ENCODE measurements around the gene LPIN2. TPM values are rescaled to one million over a fixed set of nuclear protein-coding genes. Genes with fewer than 3 reads are reported as not detected.

LPIN2 gene
- total RNA-seq, 1 experiment from 2014 or later = 10.7 TPM

DNA sequence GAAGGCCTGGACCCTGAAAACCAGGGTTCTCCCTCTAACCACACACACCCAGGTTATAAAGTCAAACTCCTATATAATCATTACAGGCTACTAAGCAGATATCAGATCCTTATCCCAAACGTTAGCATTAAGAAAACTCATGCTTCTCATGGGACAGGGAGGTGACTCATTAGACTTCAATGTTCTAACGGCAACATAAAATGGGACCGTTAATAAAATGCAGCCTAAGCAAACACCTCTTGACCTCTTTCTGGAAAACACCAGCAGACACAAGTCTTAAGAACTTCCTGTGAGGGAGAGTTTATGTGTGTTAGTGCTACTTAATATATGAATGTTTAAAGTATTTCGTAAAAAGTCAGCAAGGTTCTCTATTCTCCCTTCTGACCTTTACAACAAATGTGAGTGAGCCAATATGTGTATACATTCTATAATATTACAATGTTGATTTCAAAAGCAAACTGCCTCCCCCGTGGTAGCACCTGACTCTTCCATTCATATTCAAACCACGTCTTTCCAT is 31.7 kb downstream of the LPIN2 start:
- Histone ChIP-seq H3K4me2 (ENCODE audit: low read length) (peak overlapping the region; percentile 39), H3K9me3 (ENCODE audit: control insufficient read depth in 1 of 2, insufficient read depth in 1 of 2, low read depth in 1 of 2, low read length in 2 of 2) (no peaks in the 10 kb centered on the region), H3K4me1 (ENCODE audit: control insufficient read depth in 1 of 2, insufficient read depth in 2 of 2, low read length in 2 of 2) (peaks cover 11 to 33% of the 10 kb centered on the region in 2 experiments), H3K4me3 (replicated peaks in 1 of 2; ENCODE audit: low read depth in 1 of 2, low read length in 2 of 2) (no peak overlapping the region), H2AFZ (ENCODE audit: low read depth, low read length, poor library complexity, severe bottlenecking) (no peak overlapping the region), H3K79me2 (ENCODE audit: insufficient read depth, low read length) (peaks cover 10% of the 10 kb centered on the region; the same call in 1 of the 2 replicates), H3K9me2 (ENCODE audit: insufficient read depth) (no peaks in the 10 kb centered on the region), H3K9ac (ENCODE audit: low read length) (0 out of 2 replicates have a peak overlapping the region, but pooled peaks have one; percentile 3), H3K27ac (ENCODE audit: low read depth, low read length) (no peak overlapping the region), H4K20me1 (ENCODE audit: insufficient read depth) (no peaks in the 10 kb centered on the region), H3K36me3 (ENCODE audit: control insufficient read depth in 1 of 2, insufficient read depth in 2 of 2, low read length in 2 of 2) (no peaks in the 10 kb centered on the region), H3K27me3 (ENCODE audit: insufficient read depth, low read length) (no peaks in the 10 kb centered on the region)
- DNase-seq (ENCODE audit: low read depth, low spot score) = no peak
- no peak for TF ChIP-seq EZH2phosphoT487 (IDR thresholded peaks at IDR 0.05; ENCODE audit: borderline replicate concordance)
- TF ChIP-seq CEBPB (IDR thresholded peaks at IDR 0.05; ENCODE audit: low read depth) = no peak
- TF ChIP-seq POLR2A (IDR thresholded peaks at IDR 0.05; ENCODE audit: borderline replicate concordance, extremely low read depth, insufficient read depth, insufficient read length) = no peak
- TF ChIP-seq TCF7L2 (IDR thresholded peaks at IDR 0.05; ENCODE audit: borderline replicate concordance, extremely low read depth, insufficient read depth, insufficient read length) = no peak
- no peak for TF ChIP-seq JUND (IDR thresholded peaks at IDR 0.05)
- no peak for TF ChIP-seq ELF1 (IDR thresholded peaks at IDR 0.05; ENCODE audit: borderline replicate concordance, low read depth)
- no peak for TF ChIP-seq ATF3 (IDR thresholded peaks at IDR 0.05)
- TF ChIP-seq ZBTB33 (IDR thresholded peaks at IDR 0.05; ENCODE audit: extremely low read depth, insufficient replicate concordance, low read length) = no peak
- no peak for TF ChIP-seq POLR2AphosphoS5 (IDR thresholded peaks at IDR 0.05; ENCODE audit: low read depth, low read length)
- TF ChIP-seq RAD21 (IDR thresholded peaks at IDR 0.05; ENCODE audit: low read depth) = no peak
- TF ChIP-seq, protein P1, sequence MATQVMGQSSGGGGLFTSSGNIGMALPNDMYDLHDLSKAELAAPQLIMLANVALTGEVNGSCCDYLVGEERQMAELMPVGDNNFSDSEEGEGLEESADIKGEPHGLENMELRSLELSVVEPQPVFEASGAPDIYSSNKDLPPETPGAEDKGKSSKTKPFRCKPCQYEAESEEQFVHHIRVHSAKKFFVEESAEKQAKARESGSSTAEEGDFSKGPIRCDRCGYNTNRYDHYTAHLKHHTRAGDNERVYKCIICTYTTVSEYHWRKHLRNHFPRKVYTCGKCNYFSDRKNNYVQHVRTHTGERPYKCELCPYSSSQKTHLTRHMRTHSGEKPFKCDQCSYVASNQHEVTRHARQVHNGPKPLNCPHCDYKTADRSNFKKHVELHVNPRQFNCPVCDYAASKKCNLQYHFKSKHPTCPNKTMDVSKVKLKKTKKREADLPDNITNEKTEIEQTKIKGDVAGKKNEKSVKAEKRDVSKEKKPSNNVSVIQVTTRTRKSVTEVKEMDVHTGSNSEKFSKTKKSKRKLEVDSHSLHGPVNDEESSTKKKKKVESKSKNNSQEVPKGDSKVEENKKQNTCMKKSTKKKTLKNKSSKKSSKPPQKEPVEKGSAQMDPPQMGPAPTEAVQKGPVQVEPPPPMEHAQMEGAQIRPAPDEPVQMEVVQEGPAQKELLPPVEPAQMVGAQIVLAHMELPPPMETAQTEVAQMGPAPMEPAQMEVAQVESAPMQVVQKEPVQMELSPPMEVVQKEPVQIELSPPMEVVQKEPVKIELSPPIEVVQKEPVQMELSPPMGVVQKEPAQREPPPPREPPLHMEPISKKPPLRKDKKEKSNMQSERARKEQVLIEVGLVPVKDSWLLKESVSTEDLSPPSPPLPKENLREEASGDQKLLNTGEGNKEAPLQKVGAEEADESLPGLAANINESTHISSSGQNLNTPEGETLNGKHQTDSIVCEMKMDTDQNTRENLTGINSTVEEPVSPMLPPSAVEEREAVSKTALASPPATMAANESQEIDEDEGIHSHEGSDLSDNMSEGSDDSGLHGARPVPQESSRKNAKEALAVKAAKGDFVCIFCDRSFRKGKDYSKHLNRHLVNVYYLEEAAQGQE (IDR thresholded peaks at IDR 0.05; ENCODE audit: low read depth) = no peak
- no peak for TF ChIP-seq YY1 (IDR thresholded peaks at IDR 0.05; ENCODE audit: extremely low read depth, insufficient replicate concordance, low read depth, low read length)
- no peak for TF ChIP-seq ZFX (IDR thresholded peaks at IDR 0.05)
- no peak for TF ChIP-seq CBX3 (IDR thresholded peaks at IDR 0.05; ENCODE audit: low read depth)
- TF ChIP-seq MAX (IDR thresholded peaks at IDR 0.05) = no peak
- intact Hi-C loops (cut with micrococcal nuclease) = no loop called here
- RAD21 ChIA-PET (ENCODE audit: low non-redundant PET in 1 of 2, low total read pairs in 2 of 2, uncharacterized antibody in 2 of 2, unreplicated experiment in 2 of 2) = no interaction called here
- POLR2A ChIA-PET = no interaction called here
- CTCF ChIA-PET = no interaction called here
- peak; percentile 65 for ATAC-seq
- no TSS peak for BruUV-seq (replicated peaks)
